Erythroblast (primary cell): Measurements from ENCODE around the gene CORO1C.

ENCODE experiments used
- GATA1 ChIP-seq: IDR thresholded peaks from 2 replicates; pipeline ENCODE4 v1.6.1; 2011; ENCODE audit warnings: low read depth, mild to moderate bottlenecking, control low read depth, low read length, moderate library complexity
- POLR2A ChIP-seq: IDR thresholded peaks from 2 replicates; pipeline ENCODE4 v1.6.1; 2011; ENCODE audit warnings: mild to moderate bottlenecking, low read length

GRCh38 chr12:108724890-108725151, 6.5 kb downstream of the CORO1C start:
- TF ChIP-seq POLR2A (no peak), GATA1 (no peak)
